CD1c-positive myeloid dendritic cell (primary cell): ENCODE results near the gene ARHGEF35.
"Not testable (repeated sequence)": the region's sequence is repeated elsewhere in the genome, so short reads cannot be mapped to it uniquely, and the experiment has no call there.

Experiments
- DNase-seq: peaks from one replicate; pipeline ENCODE4 v3.0.0-alpha.2; 2016; ENCODE audit errors: extremely low spot score

Gene ARHGEF35

DNA sequence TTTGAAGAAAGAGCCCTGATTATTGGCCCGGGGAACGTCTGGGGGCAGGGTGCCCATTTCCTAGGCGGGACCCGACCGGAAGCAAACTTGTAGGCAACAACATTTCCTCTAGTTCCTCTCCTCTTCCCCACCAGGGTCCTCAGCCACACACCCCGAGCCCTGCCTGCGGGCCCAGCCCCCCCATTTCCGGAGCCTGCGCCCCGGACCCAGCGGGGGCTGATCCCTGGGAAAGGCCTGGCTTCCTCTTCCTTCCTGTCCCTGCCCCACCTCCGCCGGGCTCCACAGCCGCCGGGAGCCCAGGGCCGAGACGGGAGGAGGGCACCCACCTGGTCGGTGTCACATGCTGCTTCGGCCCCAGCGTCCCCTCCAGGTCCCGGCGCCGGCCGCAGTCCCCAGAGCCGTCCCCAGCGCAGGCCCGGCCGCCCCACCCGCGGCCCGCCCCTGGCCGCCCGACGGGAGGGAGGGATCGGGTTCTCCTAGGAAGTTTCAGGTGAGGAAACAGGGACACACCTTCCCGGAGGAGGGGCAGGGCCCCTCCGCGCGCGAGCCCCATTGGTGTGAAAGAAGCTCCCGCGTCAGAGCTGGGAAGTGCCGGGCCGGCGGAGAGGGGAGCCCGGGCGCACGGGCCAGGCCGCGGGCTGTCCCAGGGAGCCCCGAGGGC is at the start of gene ARHGEF35:
TSS of gene ARHGEF35 (minus strand) at position 622 of the 661 bp plus-strand sequence. CDS start 7,450 bp downstream, outside the sequence.
- DNase-seq, result not testable (repeated sequence)

DNA sequence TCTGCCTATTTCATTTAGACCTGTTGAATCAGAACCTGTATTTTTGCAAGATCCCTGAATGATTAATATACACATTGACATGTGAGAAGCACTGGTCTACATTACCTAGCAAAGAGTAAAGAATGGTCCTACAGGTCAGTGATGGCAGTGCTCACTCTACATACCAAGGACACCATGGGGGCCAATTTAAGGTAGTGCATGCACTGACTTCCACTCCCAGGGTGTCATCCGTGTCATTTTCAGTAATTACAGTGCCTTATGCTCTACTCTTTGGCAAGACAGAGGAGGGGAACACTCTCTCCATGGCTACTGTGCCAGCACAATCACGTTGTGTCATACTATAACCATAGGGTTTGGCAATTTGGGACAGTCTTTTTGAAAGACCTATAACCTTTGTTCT is 49.7 kb upstream of the ARHGEF35 start:
- DNase-seq, result not testable (repeated sequence)

DNA sequence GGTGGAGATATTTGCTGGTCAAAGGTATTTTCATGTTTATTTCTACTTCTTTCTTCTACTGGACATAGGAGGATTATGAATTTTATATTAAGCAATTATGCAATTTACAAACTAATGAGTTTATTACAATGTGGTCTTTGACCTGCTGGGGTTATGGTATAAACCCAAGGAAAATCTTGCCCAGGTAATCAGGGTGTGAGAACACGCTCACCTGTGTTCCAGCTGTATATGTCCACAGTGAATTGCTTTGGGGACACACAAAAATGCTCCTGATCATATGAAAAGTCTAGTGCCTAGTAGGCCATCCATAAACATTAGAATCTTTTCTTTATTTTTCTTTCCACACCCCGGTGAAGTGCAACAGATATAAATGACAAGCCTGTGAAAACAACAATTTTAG is 43.7 kb upstream of the ARHGEF35 start, which contains the start of gene OR2A42:
TSS of gene OR2A42 (minus strand) at position 241 of the 400 bp plus-strand sequence. CDS start 6,762 bp downstream, outside the sequence.
- not testable (repeated sequence) for DNase-seq

DNA sequence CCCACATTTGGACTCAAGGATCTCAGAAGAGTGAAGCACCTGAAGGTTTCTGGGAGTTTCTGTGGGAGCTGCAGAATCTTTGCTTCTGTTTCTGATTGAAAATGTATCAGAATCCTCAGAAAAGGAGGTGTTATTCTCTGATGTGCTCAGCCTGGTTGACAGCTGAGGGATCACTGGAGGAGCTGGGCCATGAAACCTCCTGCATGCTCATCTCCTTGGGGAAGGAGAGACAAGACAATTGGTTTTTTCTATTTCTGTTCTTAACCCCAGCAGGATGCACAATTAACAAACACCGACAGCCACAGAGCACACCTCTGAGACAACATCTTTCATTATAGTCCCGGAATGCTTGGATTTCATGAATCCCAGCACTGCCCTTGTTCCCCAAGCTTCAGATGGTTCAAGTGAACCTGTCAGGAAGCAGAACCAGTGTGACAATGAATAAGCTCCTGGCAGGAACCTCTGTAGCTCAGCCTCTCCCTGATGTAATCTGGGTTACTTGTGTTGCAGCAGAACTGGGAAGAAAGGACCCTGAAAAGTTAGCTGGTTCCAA is 43.0 kb upstream of the ARHGEF35 start:
- DNase-seq, result not testable (repeated sequence)

DNA sequence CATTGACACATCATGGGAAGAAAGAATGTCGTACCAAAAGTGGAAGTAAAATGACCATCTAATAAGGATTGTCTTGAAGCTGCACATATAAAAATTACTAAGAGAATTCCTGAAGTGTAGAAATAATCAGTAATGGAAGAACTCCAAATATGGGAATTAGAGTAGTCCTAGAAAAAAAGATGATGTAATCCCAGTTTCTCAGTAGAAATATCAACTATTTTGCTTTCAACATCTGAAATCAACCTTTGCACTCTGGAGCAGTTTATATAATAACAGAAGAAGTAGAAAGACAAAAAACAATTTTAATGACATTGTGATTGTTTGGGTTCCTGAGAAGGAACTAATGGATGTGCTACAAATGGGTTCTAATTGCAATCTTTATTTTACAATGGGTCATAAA is 37.4 kb upstream of the ARHGEF35 start:
- not testable (repeated sequence) for DNase-seq

DNA sequence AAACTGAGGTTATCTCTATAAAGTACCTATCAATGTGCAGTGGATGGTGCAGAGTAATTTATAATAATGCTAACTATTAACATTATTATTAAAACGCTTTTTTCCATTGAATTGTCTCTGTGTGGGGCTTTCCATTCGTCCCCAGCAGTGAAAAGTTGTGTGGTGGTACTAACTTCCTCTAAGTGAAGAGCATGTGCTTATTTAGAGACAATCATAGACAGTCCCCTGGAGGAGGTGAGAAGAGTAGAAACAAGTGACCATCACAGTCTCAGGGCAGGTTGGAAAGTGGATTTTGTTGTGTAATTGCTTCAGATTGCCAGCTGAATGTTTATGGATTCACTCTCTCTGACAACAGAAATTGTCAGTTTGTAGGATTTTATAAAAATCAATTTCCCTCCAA is 35.4 kb upstream of the ARHGEF35 start:
- not testable (repeated sequence) for DNase-seq

DNA sequence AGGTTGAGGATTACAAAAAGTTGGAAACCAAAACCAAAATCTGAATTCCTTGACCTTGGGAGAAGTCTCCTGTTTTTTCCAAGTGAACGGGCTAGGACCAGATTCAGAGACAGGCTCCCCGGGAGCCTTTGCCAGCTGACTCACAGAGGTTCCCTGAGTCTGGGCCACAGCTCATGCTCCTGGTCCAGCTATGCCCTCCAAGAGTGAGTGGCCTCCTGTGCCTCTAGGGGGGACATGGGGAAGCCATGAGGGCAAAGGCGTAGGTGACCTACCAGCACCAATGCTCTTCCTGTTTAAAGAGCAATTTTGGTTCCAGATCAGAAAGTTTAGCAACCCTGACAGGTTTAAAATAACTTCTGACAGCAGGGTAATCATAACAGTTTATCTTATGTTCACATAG is 33.2 kb upstream of the ARHGEF35 start:
- DNase-seq, result not testable (repeated sequence)

DNA sequence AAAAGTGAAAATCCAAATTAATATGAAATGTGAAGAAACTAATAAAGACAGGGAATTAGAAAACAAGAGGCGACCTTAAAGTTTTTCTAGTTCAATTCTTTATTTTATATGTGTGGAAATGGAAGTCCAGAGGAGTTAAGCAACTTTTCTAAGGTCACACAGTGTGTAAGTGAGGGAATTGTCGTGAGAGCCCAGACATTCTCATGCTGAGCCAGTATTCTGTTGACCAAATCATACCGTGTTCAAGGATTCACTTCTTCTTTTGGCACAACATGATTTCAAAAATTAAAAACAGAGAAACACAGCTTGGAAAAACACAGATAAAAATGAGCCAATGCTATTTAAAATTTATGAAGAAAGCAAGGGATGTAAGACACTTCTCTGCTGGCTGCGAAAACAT is 31.2 kb upstream of the ARHGEF35 start:
- not testable (repeated sequence) for DNase-seq

DNA sequence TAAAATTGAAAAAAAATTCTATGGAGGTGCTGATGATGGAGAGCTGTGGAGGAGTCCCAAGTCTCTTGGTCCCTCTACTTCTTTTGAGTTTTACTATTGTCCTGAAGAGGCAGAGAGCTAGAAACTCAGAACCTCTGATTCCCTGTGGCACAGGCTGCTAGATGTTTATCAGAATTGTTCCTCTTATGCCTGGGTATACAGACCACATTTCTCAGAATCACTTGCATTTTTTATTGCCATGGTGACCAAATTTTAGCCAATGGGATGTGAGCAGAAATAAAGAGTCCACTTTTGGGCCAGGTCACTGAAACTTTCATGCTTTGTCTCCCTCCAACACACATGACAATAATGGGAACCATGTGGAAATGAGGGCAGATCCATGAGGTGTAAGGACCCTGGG is 28.0 kb upstream of the ARHGEF35 start:
- DNase-seq, result not testable (repeated sequence)

DNA sequence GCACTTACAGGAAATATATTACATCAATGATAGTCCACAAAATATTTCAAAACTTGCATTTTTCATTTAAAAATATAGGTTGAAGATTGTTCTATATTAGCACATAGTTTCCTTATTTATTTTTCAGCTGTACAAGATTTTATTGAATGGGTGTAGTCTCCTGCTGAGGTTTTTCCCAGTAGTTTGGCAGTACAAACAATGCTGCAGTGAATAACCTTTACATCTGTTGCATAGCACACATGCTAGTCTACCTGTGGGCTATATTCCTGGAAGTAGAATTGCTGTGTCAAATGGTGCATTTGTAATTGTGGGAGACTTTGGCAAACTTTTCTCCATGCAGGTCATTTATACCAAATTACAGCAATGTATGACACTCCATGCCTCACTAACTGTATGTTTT is 24.9 kb upstream of the ARHGEF35 start:
- DNase-seq, result not testable (repeated sequence)

DNA sequence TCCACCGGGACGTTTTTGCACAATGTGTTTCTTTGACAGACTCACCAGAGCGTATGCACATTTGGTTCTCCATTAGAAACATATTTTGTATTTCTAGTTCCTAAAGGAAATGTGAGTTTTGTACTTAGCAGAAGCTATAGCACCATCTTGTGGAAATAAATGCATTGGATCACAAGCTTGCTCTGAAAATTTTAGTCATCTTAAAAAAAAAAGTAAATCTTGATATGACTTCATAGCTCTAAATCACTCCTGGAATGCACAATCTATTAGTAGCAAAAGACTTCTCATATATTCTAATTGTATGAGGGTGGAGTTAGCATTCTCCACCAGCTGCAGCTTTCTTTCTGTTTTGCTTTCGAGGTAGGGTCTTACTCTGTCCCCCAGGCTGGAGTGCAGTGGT is 23.5 kb upstream of the ARHGEF35 start:
- DNase-seq, result not testable (repeated sequence)

DNA sequence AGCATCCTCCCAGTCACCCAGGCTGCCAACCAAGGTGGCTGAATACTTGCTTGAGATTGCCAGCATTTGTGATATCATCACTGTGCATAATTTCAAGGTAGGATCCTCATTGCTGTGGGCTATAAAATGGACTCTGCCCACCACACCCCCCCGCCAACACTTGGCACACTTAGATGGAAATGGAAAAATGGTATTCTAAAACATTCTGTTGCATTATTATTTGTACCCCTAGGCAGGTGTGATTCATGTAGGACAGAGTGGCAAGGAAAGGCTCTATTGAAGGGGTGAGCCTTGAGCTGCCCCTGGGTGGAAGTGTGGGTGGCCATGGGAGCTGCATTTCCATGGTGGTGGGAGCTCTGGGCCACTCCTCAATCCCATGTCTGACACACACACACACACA is 22.9 kb upstream of the ARHGEF35 start:
- DNase-seq, result peak; percentile 0

DNA sequence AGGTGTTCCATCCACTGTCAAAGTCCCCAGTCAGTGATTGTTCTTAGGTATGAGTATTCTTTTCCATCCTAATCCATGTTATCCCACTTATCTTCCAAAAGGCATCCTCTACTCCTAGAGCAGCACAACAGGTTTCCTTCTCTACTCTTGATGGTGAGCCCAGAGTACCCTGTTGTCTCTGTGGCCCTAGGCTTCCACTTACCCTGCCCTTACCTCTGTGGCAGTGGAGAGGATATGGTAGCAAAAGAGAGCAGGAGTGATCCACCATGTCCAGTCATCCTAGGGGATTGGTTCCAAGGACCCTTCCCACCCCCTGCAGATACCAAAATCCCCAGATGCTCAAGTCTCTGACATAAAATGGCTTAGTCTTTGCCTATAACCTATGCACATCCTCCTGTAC is 21.6 kb upstream of the ARHGEF35 start:
- DNase-seq, result not testable (repeated sequence)

DNA sequence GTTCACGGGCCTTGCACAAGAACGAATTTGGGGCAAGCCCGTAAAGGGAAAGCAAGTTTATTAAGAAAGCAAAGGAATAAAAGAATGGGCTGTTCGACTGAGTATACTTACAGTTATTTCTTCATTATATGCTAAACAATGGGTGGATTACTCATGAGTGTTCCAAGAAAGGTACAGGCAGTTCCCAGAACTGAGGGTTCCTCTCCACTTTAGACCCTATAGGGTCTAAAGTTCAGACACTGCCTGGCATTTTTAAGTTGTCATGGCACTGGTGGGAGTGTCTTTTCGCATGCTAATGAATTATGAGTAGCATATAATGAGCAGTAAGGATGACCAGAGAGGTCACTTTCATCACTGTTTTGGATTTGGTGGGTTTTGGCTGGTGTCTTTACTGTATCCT is 9.7 kb upstream of the ARHGEF35 start:
- not testable (repeated sequence) for DNase-seq

DNA sequence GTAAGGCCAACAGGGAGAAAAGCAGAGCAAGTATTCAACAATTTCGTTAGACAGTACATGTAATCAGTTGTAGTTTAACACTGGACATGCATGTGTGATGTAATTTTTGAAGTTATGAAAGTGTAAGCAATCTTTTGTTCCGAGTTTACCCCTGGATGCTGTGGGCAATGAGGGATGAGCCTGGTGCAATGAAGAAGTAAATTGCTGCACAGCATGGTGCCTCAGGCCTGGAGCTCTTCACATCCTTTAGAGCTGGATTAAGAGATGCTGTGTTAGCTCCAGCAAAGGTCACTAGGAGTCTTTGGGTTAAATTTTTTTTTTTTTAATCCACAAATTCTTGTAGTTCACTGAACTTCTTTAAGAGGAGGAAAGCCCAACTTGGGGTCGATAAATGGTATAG is 7.5 kb upstream of the ARHGEF35 start:
- not testable (repeated sequence) for DNase-seq

DNA sequence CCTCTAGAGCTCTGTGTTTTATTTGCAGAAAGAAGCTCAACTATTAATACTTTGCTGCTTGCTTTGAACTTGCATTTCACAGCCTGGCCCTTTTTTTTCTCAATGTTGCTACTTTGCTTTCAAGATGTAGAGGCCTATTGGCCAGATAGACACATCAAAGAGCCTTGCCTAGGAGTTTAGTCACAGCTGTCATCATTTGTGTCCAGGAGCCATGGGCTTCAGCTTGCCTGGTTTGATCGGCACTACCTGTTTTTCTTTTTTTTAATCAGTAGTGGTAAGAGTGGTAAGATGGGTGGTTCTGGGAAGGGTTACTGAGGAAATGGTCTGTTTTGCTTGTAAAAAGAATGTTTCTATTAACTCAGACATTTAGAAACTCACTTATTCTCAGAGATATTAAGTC is 6.3 kb upstream of the ARHGEF35 start:
- DNase-seq, result not testable (repeated sequence)

DNA sequence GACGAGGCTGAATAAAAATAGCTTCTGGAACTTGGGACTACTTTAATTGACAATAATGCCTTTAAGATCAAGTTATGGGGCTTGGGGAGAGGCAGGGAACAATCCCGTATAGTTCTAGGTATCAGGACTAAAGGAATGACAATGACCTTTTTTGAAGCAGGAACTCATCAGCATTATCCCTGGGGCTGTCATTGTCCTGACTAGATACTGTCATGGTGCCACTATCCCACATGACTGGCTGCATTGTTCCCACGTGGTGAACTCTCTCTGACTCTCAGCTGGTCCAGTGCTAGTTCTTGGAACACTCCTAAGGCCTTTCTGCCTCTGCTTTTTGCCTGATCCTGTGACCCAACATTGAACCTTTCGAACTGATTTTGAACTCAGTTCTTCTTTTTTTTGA is 3.3 kb upstream of the ARHGEF35 start:
- not testable (repeated sequence) for DNase-seq

DNA sequence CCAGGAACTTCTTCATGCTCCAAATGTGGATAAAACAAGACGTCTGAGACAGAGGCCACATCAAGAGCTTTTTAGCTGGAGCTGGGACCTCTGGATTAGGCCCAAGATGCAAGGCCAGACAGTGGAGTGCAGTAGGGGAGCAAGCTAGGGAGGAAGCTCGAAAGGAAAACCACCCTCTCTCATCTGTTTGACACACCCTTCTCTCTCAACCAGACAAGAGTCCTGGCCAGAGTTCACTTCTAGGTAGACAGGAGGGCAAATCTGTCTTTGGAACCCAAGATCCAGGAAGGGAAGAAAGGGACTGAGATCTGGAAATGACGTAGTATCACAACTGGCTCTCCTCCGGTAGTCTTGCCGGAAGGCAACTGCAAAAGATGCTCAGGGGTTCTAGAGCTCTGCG is 1.2 kb downstream of the ARHGEF35 start:
- not testable (repeated sequence) for DNase-seq

DNA sequence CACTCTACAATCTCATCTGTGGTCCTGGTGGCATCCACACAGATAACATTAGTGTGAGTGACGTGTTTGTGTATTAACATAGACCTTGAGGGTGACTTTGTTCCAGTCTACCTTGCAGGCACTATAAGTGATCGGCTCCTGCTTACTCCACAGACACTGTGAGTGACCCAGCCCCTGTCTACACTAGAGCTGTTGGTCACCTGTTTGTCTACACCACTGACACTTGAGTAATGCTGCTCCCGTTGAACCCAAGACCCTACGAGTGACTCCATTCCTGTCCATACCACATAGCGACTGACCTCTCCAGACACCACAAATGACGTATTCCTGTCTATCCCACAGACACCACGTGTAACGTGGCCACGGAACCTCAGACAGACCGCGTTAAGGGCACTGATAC is 1.9 kb downstream of the ARHGEF35 start:
- not testable (repeated sequence) for DNase-seq

DNA sequence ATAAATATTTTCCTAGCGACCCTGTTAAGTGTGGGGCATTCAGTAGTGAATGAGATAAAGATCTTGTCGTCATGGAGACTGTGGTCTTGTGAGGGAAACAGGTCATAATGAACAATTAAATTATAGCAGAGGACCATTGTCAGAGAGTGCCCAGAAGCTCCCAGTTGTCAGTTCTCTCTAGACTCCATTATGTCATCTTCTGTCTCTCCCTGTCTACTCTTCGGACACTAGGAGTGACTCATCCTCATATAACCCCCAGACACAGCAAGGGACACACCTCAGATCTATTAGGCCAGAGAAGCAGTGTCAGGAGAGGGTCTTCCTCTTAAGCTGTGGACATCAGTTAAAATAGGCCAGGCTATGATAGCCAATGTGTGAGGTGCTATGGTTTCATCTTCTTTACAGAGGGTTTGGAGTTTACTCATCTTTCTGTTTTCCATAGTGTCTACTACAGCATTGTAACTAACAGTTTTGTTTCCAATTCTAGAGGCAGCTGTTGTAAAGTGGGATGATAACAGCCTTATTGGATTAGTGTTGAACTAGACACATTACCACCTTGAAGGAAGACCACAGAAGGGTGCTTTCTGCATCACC is 7.0 kb downstream of the ARHGEF35 start:
- not testable (repeated sequence) for DNase-seq

DNA sequence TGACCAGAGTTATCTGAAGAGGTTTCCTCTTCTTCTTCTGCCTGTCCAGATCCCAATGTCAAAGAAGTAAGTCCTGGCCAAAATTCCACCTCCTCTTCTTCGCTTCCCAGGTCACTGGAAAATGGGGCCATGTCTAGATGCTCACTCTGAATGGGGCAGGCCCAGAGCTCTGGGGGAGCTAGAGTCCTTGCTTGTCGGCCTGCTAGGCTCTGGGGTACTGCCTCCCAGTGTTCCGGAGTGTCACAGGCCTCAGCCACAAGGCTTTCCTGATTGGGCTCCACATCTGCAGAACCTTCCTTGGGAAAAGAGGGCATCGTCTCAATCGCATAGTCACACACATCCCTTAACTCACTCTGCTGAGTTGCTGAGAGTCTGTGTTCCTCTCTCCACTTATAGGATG is 7.8 kb downstream of the ARHGEF35 start:
- DNase-seq, result not testable (repeated sequence)

DNA sequence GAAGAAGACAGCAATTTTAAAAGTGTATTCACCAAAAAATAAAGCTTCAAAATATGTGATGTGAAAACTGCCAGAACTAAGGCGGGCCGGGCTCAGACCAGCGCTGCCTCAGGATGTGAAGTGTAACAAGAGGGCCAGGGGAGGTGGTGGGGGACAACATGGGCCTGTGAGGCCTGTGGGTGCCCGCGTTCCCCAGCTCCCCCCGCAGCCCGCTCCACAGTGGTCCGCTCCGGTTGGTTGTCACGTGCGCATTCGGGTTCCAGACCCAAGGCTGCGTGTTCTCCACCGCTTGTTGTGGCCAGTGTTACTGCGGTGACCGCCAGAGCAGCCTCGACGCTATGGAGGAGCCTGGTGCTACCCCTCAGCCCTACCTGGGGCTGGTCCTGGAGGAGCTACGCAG is 12.5 kb downstream of the ARHGEF35 start, which contains the start of gene CTAGE4:
TSS of gene CTAGE4 (plus strand) at position 301 of the 400 bp plus-strand sequence. CDS start at position 339, 38 bp downstream.
- DNase-seq, result not testable (repeated sequence)

DNA sequence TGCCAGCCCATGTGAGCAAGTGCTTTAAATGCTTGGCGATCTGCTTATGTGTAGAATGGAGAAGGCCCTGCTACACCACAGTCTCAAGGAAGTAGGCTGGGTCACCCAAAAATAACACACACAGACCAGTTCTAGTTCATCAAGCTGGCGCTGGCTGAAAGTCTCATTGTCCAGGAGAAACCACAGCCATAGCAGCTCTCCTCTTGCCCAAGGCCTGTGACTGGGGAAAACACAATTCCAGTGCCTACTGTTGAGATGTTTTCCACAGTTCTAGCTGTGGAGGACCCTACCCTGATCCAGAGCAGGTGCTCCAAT is 16.5 kb downstream of the ARHGEF35 start:
- not testable (repeated sequence) for DNase-seq
